ENCODE results near the gene PDZK1IP1. TPM values are rescaled to one million over a fixed set of nuclear protein-coding genes. Genes with fewer than 3 reads are reported as not detected.

Gene PDZK1IP1
- total and polyA plus RNA-seq, 4 donors: 0.75 to 2.2 (median 0.98) TPM

DNA sequence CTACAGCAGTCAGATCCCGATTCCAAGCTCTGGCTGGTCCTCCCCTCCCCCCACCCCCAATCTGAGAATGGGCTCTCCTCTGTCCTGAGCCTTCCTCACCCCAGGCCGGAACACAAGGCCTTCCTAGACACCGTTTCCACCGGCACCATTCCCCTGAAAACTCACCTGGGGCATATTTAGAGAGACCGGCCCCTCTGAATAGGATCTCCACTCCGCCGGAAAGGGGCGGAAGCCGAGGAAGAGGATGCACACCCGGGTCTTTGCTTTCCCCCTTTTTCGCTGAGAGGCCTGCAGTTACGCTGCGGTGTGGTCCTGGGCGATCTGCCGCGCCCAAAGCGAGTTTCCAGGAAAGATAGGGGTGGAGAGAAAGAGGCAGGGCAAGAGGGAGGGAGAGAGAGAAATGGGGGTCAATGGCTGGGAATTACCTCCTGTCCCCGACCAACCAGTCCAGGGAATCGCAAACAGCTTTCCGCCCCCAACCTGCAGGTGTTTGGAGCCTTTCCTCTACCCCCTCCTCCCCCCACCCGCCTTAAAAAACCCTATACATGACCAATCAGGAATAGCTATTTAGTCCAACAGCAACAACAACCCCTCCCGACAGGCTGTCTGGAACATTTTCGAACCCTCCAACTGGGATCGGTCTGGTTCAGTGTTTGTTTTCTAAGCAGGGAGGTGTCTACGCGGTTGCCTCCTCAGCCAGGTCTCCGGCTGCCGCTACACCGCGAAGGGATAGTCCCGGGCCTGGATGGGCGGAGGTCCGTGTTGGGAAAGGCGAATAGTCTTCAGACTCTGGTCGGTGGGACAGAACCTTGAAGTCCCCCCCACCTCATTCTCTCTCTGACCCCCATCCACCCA, 39.4 kb upstream of the PDZK1IP1 start:
- Histone ChIP-seq H3K27me3 (ENCODE audit: control insufficient read depth in 4 of 4, insufficient read depth in 4 of 4, low read length in 3 of 4) (peaks cover 0 to 22% (median 16%) of the 10 kb centered on the region in 4 donors), H3K4me3 (ENCODE audit: low read depth in 1 of 3, low read length in 3 of 3) (peak overlapping the region in 1 of 3 donors; percentile 11), H3K9ac (ENCODE audit: low read depth in 1 of 2, low read length in 2 of 2) (no peak overlapping the region), H3K4me1 (ENCODE audit: control insufficient read depth in 4 of 4, insufficient read depth in 4 of 4, low read length in 3 of 4) (peaks cover 0 to 10% (median 9%) of the 10 kb centered on the region in 4 donors), H3K9me3 (ENCODE audit: control insufficient read depth in 4 of 4, low read length in 3 of 4) (peaks cover 0 to 1% (median 0%) of the 10 kb centered on the region in 4 donors), H3K36me3 (ENCODE audit: control insufficient read depth in 4 of 4, insufficient read depth in 3 of 4, low read depth in 1 of 4, low read length in 3 of 4) (no peaks in the 10 kb centered on the region), H3K27ac (ENCODE audit: low read depth in 1 of 2, low read length in 2 of 2) (peak overlapping the region; percentile 21 to 48)
- TF ChIP-seq CTCF (IDR thresholded peaks at IDR 0.05; ENCODE audit: low read depth, low read length, missing input control): no peak
- no peak for TF ChIP-seq TAF1 (conservative IDR thresholded peaks at IDR 0.05)
- TF ChIP-seq GABPA (IDR thresholded peaks at IDR 0.05 in 1 of 2, conservative IDR thresholded peaks at IDR 0.05 in 1 of 2): no peak
- no peak for TF ChIP-seq RXRA (IDR thresholded peaks at IDR 0.05)
- TF ChIP-seq JUND (IDR thresholded peaks at IDR 0.05): no peak
- TF ChIP-seq, protein P1, sequence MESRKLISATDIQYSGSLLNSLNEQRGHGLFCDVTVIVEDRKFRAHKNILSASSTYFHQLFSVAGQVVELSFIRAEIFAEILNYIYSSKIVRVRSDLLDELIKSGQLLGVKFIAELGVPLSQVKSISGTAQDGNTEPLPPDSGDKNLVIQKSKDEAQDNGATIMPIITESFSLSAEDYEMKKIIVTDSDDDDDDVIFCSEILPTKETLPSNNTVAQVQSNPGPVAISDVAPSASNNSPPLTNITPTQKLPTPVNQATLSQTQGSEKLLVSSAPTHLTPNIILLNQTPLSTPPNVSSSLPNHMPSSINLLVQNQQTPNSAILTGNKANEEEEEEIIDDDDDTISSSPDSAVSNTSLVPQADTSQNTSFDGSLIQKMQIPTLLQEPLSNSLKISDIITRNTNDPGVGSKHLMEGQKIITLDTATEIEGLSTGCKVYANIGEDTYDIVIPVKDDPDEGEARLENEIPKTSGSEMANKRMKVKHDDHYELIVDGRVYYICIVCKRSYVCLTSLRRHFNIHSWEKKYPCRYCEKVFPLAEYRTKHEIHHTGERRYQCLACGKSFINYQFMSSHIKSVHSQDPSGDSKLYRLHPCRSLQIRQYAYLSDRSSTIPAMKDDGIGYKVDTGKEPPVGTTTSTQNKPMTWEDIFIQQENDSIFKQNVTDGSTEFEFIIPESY (IDR thresholded peaks at IDR 0.05): no peak
- TF ChIP-seq FOXA1 (IDR thresholded peaks at IDR 0.05): no peak
- TF ChIP-seq EGR1 (IDR thresholded peaks at IDR 0.05; ENCODE audit: low read depth in 2 of 2): no peak
- TF ChIP-seq, protein P2, sequence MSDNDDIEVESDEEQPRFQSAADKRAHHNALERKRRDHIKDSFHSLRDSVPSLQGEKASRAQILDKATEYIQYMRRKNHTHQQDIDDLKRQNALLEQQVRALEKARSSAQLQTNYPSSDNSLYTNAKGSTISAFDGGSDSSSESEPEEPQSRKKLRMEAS (IDR thresholded peaks at IDR 0.05): no peak
- TF ChIP-seq YY1 (IDR thresholded peaks at IDR 0.05): no peak
- no peak for TF ChIP-seq RAD21 (IDR thresholded peaks at IDR 0.05)
- no peak for TF ChIP-seq FOXA2 (IDR thresholded peaks at IDR 0.05)
- no peak for TF ChIP-seq REST (IDR thresholded peaks at IDR 0.05)
- TF ChIP-seq, protein P3, sequence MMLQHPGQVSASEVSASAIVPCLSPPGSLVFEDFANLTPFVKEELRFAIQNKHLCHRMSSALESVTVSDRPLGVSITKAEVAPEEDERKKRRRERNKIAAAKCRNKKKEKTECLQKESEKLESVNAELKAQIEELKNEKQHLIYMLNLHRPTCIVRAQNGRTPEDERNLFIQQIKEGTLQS (IDR thresholded peaks at IDR 0.05): no peak
- TF ChIP-seq HNF4A (conservative IDR thresholded peaks at IDR 0.05): no peak
- DNase-seq (ENCODE audit: low spot score): peak; percentile 80
- 17% methylated on average over 35 of the region's 35 CpGs for WGBS
